GM12865 (cell line): ENCODE data around the gene SLAMF9.

Experiments used
- DNase-seq: peaks from one replicate; pipeline ENCODE4 v3.0.0; 2010; ENCODE audit warnings: low read depth
- H3K4me3 ChIP-seq: 2 replicates; pipeline ENCODE4 v1.5.1; 2011; ENCODE audit warnings: mild to moderate bottlenecking, low read depth, low read length, control low read depth
- CTCF ChIP-seq: IDR thresholded peaks from 2 replicates; pipeline ENCODE4 v1.5.1; 2011; ENCODE audit warnings: low read length, control low read depth, low read depth, inconsistent platforms; ENCODE audit not compliant: insufficient read depth; ENCODE audit errors: missing control alignments

Gene SLAMF9

GRCh38 chr1:159935305-159935704 lies 18.7 kb downstream of the SLAMF9 start:
- no peak overlapping the region for H3K4me3 ChIP-seq
- no peak for TF ChIP-seq CTCF
- DNase-seq, result no peak

DNA sequence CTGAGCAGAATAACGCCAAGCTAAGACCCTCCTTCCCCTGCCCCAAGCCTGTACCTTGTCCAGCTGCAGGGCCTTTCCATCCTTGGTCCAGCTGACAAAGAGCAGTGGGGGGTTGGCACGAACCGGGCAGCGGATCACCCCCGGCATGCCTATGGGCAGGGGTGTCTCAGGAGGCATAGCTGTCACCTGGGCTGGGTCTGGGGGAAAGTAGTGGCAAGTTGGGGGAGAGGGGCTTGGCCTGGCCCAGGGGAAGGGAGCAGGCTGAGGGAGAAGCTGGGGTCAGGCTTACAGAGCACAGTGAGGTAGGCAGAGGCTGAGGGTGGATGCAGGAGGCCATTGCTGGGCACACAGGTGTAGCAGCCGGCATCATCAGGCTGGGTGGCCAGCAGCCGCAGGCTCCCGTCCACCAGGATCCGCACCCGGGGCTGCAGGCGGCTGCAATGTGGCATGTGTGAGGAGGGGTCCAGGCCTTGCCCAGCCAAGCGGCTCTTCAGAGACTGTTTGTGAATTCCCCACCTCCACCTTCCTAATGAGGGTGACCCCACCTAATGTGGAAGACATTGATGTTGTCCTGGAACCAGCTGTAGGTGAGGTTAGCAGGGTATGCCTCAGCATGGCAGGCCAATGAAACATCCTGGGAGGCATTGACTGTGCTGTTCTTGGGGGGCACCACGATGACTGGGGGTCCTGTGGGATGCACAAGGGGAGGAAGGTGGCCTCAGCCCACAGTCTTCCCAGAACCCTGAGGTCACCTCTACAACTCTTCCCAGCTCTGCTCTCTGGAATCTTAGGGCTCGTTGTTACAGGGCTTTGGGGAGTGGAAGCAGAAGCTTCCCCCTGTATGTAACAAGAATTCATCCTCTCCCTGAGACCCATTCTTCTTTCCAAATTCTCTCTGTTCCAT lies 19.6 kb downstream of the SLAMF9 start:
- TF ChIP-seq CTCF, result no peak
- H3K4me3 ChIP-seq, result no peak overlapping the region
- no peak for DNase-seq

DNA sequence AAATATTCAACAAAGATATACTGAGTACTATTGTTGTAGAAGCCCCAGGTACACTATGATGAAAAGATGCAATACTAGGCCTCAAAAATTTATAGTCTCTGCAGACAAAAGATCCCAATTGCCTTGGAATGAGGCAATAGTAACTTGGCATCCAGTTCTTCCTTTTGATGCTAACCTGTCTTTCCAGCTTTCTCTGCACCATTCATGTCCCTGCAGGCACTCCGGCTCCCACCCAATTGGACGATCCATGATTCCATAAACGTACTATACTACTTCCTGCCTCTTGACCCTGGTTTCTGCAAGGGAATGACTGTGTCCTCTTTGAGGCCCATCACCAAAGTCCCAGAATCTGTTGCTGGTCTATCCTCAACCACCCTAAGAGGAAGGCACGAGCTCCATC lies 20.7 kb downstream of the SLAMF9 start:
- H3K4me3 ChIP-seq, result no peak overlapping the region
- no peak for DNase-seq
- no peak for TF ChIP-seq CTCF

DNA sequence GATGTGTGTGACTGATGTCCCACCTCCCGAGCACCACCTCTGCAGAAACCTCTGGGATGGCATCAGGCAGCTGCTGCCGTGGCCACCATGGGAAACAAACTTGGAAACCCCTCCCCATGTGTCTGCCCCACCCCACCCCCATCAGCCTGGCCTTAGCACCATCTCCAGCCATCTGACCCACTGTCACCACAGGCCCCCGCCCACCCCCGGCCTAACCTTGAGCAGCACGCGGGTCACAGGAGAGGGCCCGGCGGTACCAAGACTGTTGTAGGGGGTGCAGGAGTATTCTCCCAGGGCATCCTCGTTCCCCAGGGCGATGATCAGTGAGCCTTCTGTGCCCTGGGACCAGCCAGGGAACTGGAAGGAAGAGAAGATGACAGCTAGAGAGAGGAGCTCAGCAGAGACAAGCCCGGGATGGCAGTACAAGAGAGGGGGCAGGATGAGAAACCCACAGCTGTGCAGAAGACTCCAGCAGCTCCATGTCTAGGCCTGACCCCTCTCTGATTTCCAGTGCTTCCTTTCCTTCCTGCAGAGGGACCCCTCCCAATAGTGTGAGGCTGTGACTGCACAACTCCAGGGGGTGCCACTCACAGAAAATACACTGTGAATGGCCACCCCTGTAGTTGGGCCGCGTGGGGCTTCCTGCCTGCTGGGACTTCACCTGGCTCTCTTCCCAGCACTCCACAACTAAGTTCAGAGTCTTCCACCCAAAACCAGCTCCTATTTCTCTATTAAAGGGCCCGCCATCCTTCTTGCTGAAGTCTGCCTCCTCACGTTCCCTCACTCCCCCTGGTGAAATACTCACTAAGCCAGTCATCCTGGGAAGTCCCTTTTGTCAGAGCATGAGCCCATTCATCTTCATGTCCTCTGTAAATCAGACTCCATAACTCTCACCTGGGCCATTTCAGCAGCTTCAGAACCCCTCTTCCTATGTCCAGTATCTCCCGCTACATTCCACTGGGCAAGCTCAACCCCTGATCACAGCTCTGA lies 21.4 kb downstream of the SLAMF9 start:
- no peak overlapping the region for H3K4me3 ChIP-seq
- TF ChIP-seq CTCF, result no peak
- DNase-seq, result no peak

- no peak for TF ChIP-seq CTCF
- DNase-seq, result no peak
- no peak overlapping the region for H3K4me3 ChIP-seq
Observed at GRCh38 chr1:159931795-159932173, 22.3 kb downstream of the SLAMF9 start.

DNA sequence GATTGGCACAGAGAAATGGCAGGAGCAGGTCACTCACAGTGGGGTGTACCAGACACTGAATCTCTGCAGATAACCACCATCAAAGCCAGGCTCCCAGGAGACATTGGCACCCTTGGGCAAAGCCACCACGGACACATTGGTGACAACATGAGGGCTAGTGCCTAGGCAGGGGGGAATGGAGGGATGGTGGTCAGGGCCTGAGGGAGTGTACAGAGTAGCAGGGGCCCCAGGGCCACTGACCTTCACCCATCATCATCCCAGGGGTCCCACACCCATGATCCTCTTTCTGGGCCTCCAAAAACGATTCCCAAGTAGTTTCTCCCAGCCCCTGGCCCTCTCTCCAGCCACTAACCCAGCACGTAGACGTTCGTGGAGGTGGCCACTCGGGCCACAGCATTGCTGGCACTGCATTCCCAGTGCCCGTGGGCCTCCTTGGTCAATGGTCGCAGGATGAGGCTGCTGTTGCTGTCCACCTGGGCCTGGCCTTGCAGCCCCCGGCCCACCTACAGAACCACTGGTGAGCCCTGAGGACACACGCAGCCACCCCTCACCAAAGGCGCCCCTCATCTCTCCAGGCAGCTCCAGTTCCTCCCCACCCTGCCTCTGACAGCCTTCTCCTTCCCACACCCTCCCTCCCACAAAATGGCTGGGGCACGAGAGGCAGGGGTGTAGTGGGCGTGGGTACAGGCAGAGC lies 22.8 kb downstream of the SLAMF9 start:
- TF ChIP-seq CTCF, result no peak
- H3K4me3 ChIP-seq, result no peak overlapping the region
- DNase-seq, result no peak
